CD4-positive, alpha-beta T cell (primary cell): Measurements from ENCODE around the gene MINDY3. TPM values are rescaled to one million over a fixed set of nuclear protein-coding genes. Genes with fewer than 3 reads are reported as not detected.
"Not testable (repeated sequence)": the region's sequence is repeated elsewhere in the genome, so short reads cannot be mapped to it uniquely, and the experiment has no call there.

Experiments
- ATAC-seq: fragments of 200-7000 bp; cut with Tn5 transposase; one replicate; pipeline ENCODE4 v1.10.0; 2022; ENCODE audit warnings: mild to moderate bottlenecking; ENCODE audit not compliant: poor library complexity
- CTCF ChIA-PET: fragments of 350-600 bp; sonication (Branson Sonifier 250); formaldehyde crosslinking; loops from one replicate; lab custom pipeline; 2021; ENCODE audit warnings: antibody characterized with exemption, inconsistent platforms; lab: Charles Lee
- POLR2A ChIA-PET: fragments of 350-600 bp; sonication (Branson Sonifier 250); formaldehyde crosslinking; loops from one replicate; lab custom pipeline; 2021; ENCODE audit warnings: antibody characterized with exemption, inconsistent platforms; lab: Charles Lee
- DNase-seq, 14 experiments: peaks; one replicate each; pipeline ENCODE4 v3.0.0-alpha.2; 2013 to 2020; ENCODE audit warnings: mixed read lengths in 2 of 14
- H3K27ac ChIP-seq, 2 donors: one replicate each; pipeline versions ENCODE4 v1.5.1 to v1.7.0; 2013; ENCODE audit warnings: low read length in 2 of 2, low read depth in 1 of 2, mild to moderate bottlenecking in 1 of 2
- H3K27me3 ChIP-seq, 2 experiments: 1 replicate in 1 of 2; 2 replicates in 1 of 2; pipeline versions ENCODE4 v1.6.1 to v1.7.0; 2013; ENCODE audit warnings: low read length in 2 of 2, control low read depth in 1 of 2, mild to moderate bottlenecking in 1 of 2, moderate library complexity in 1 of 2; ENCODE audit not compliant: insufficient read depth in 2 of 2, control insufficient read depth in 1 of 2
- H3K36me3 ChIP-seq: one replicate; pipeline ENCODE4 v1.6.1; 2013; ENCODE audit warnings: low read length, control low read depth; ENCODE audit not compliant: insufficient read depth
- H3K4me1 ChIP-seq: one replicate; pipeline ENCODE4 v1.6.1; 2013; ENCODE audit warnings: low read length, control low read depth; ENCODE audit not compliant: insufficient read depth
- H3K4me3 ChIP-seq: one replicate; pipeline ENCODE4 v1.5.1; 2013; ENCODE audit warnings: mild to moderate bottlenecking, low read length, moderate library complexity
- H3K9me3 ChIP-seq, 2 experiments: 1 replicate in 1 of 2; 2 replicates in 1 of 2; pipeline versions ENCODE4 v1.6.1 to v1.7.0; 2013; ENCODE audit warnings: low read length in 2 of 2, mild to moderate bottlenecking in 2 of 2, control low read depth in 1 of 2, moderate library complexity in 1 of 2; ENCODE audit not compliant: control insufficient read depth in 1 of 2, insufficient read depth in 1 of 2
- H3K27ac Mint-ChIP-seq: one replicate; pipeline ENCODE4 v1.8.0; 2020; ENCODE audit warnings: mixed read lengths
- H3K27me3 Mint-ChIP-seq: one replicate; pipeline ENCODE4 v1.8.0; 2021; ENCODE audit warnings: mixed read lengths
- H3K36me3 Mint-ChIP-seq: one replicate; pipeline ENCODE4 v1.8.0; 2021; ENCODE audit warnings: low read depth, mixed read lengths
- H3K4me1 Mint-ChIP-seq: one replicate; pipeline ENCODE4 v1.8.0; 2021; ENCODE audit warnings: low read depth, mixed read lengths
- H3K4me3 Mint-ChIP-seq: one replicate; pipeline ENCODE4 v1.8.0; 2020; ENCODE audit warnings: mild to moderate bottlenecking, mixed read lengths
- H3K9me3 Mint-ChIP-seq: one replicate; pipeline ENCODE4 v1.8.0; 2020; ENCODE audit warnings: mixed read lengths
- CTCF ChIP-seq: fragments of 200-600 bp; IDR thresholded peaks from one replicate; pipeline ENCODE4 v1.8.0; 2022; ENCODE audit warnings: antibody characterized with exemption, mild to moderate bottlenecking
- intact Hi-C, 2 experiments: fragments of 100-400 bp; cut with DNase I in 1 of 2; cut with micrococcal nuclease in 1 of 2; formaldehyde crosslinking; loops; one replicate each; pipeline versions ENCODE4 v1.15.1 to v1.9.0; 2023 to 2025; cut with DNase I, micrococcal nuclease
- total RNA-seq, 174 experiments: library from RNA in 2 of 174; stranded (reverse) in 2 of 174; gene quantifications; one replicate each; pipeline ENCODE4 v1.2.3 and lab custom pipeline; 2021 to 2026

MINDY3 gene
- total RNA-seq, 2 experiments from 2014 or later = 39.8 to 40.6 TPM

DNA sequence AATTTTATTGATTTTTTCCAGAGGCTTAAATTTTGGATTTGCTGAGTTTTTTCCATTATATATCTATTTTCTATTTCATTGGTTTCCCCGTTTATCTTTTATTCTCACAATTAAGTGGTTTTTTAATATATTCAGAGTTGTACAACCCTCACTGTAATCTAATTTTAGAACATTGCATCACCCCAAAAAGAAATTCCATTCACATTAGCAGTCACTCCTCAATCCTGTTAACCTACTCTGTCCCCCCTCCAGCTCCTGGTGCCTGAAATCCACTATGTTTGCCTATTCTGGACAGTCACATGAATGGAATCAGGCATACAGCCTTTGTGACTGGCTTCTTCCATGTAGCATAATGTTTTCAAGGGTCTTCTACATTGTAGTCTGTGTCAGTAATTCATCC lies 84.8 kb downstream of the MINDY3 start:
- Mint-ChIP-seq H3K9me3 (peaks cover 11% of the 10 kb centered on the region), H3K4me3 (no peak overlapping the region), H3K27ac (no peak overlapping the region), H3K27me3 (no peaks in the 10 kb centered on the region), H3K36me3 (peaks cover 70% of the 10 kb centered on the region), H3K4me1 (no peaks in the 10 kb centered on the region)
- ATAC-seq (no peak), DNase-seq (no peak)
- Histone ChIP-seq H3K4me1 (no peaks in the 10 kb centered on the region), H3K4me3 (no peak overlapping the region), H3K27me3 (no peaks in the 10 kb centered on the region), H3K9me3 (peaks cover 0 to 14% of the 10 kb centered on the region in 2 experiments), H3K36me3 (peaks cover 29% of the 10 kb centered on the region), H3K27ac (no peak overlapping the region)
- intact Hi-C loops = no loop called here
- no peak for TF ChIP-seq CTCF
- ChIA-PET CTCF (no interaction called here), POLR2A (no interaction called here)

DNA sequence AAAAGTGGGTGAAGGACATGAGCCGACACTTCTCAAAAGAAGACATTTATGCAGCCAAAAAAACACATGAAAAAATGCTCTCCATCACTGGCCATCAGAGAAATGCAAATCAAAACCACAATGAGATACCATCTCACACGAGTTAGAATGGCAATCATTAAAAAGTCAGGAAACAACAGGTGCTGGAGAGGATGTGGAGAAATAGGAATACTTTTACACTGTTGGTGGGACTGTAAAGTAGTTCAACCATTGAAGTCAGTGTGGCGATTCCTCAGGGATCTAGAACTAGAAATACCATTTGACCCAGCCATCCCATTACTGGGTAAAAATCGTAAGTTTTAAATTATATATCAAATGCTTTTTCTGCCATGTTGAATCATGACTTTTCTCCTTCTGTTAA lies 85.8 kb downstream of the MINDY3 start:
- H3K4me1 Mint-ChIP-seq, H3K27me3 Mint-ChIP-seq, H3K27ac Mint-ChIP-seq, intact Hi-C loops, H3K4me1 ChIP-seq, H3K4me3 Mint-ChIP-seq, H3K4me3 ChIP-seq, DNase-seq, H3K27me3 ChIP-seq, CTCF ChIA-PET, POLR2A ChIA-PET, ATAC-seq, H3K27ac ChIP-seq: not testable (repeated sequence)
- Mint-ChIP-seq H3K36me3 (peaks cover 60% of the 10 kb centered on the region), H3K9me3 (peaks cover 11% of the 10 kb centered on the region)
- Histone ChIP-seq H3K9me3 (peaks cover 0 to 14% of the 10 kb centered on the region in 2 experiments), H3K36me3 (peaks cover 20% of the 10 kb centered on the region)

- H3K27ac Mint-ChIP-seq = no peak overlapping the region
- Histone ChIP-seq H3K27ac (no peak overlapping the region), H3K9me3 (peaks cover 0 to 13% of the 10 kb centered on the region in 2 experiments), H3K27me3 (no peaks in the 10 kb centered on the region), H3K4me1 (no peaks in the 10 kb centered on the region), H3K4me3 (no peak overlapping the region), H3K36me3 (no peaks in the 10 kb centered on the region)
- no peak for TF ChIP-seq CTCF
- DNase-seq = no peak
- intact Hi-C loops = no loop called here
- CTCF ChIA-PET = no interaction called here
- POLR2A ChIA-PET = no interaction called here
- no peak overlapping the region for H3K4me3 Mint-ChIP-seq
- H3K9me3 Mint-ChIP-seq = peaks cover 2% of the 10 kb centered on the region
- H3K36me3 Mint-ChIP-seq = peaks cover 5% of the 10 kb centered on the region
- no peaks in the 10 kb centered on the region for H3K4me1 Mint-ChIP-seq
- no peak for ATAC-seq
- no peaks in the 10 kb centered on the region for H3K27me3 Mint-ChIP-seq
Observed at GRCh38 chr10:15764892-15765454, 95.3 kb downstream of the MINDY3 start.

DNA sequence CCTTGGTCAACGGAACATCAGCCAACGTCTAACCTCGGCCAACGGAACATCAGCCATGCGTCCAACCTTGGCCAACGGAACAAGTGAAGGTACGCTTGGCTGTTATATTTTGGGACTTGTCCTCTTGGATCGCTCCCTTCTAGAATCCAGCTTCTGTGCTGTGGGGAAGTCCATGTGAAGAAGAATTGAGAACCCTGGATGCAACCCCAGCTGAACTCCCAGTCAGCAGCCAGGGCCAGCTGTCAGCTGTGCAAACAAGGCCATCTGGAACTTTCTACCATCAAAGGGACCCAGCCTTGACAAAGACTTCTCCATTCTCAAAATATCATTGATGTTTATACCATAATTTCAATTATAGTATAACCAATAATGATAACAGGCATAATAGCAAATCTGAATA lies 97.3 kb downstream of the MINDY3 start:
- H3K4me1 ChIP-seq = no peaks in the 10 kb centered on the region
- POLR2A ChIA-PET = no interaction called here
- no peaks in the 10 kb centered on the region for H3K27me3 ChIP-seq
- no peak overlapping the region for H3K27ac ChIP-seq
- no peak overlapping the region for H3K4me3 ChIP-seq
- no peak for TF ChIP-seq CTCF
- H3K27ac Mint-ChIP-seq = no peak overlapping the region
- H3K4me3 Mint-ChIP-seq = no peak overlapping the region
- DNase-seq = no peak
- CTCF ChIA-PET = no interaction called here
- H3K9me3 Mint-ChIP-seq = peaks cover 2% of the 10 kb centered on the region
- peaks cover 5% of the 10 kb centered on the region for H3K36me3 Mint-ChIP-seq
- H3K27me3 Mint-ChIP-seq = no peaks in the 10 kb centered on the region
- H3K36me3 ChIP-seq = no peaks in the 10 kb centered on the region
- intact Hi-C loops = no loop called here
- H3K4me1 Mint-ChIP-seq = no peaks in the 10 kb centered on the region
- peaks cover 0 to 13% of the 10 kb centered on the region in 2 experiments for H3K9me3 ChIP-seq
- no peak for ATAC-seq

- peaks cover 0 to 13% of the 10 kb centered on the region in 2 experiments for H3K9me3 ChIP-seq
- H3K36me3 ChIP-seq, CTCF ChIA-PET, H3K36me3 Mint-ChIP-seq, H3K4me3 ChIP-seq, H3K9me3 Mint-ChIP-seq, H3K4me3 Mint-ChIP-seq, intact Hi-C loops, H3K27ac Mint-ChIP-seq, H3K4me1 ChIP-seq, H3K27me3 Mint-ChIP-seq, POLR2A ChIA-PET, DNase-seq, H3K4me1 Mint-ChIP-seq, H3K27me3 ChIP-seq, H3K27ac ChIP-seq, ATAC-seq: not testable (repeated sequence)
Observed at GRCh38 chr10:15762239-15762638, 98.1 kb downstream of the MINDY3 start.
